Cardiac fibroblast (primary cell): Measurements from ENCODE around the gene SLC4A9.

Source experiments
- DNase-seq, 2 donors: peaks; one replicate each; pipeline versions ENCODE4 v3.0.0 to v3.0.0-alpha.2; 2010; ENCODE audit warnings: low read depth in 2 of 2
- H3K4me3 ChIP-seq, 2 donors: replicated peaks in 1 of 2; 1 replicate in 1 of 2; 2 replicates in 1 of 2; pipeline ENCODE4 v1.5.1; 2011; ENCODE audit warnings: low read depth in 2 of 2, low read length in 2 of 2, mild to moderate bottlenecking in 2 of 2, moderate library complexity in 1 of 2
- CTCF ChIP-seq: IDR thresholded peaks from one replicate; pipeline ENCODE4 v1.5.1; 2011; ENCODE audit warnings: low read depth, mild to moderate bottlenecking, low read length, inconsistent platforms

Gene SLC4A9

GRCh38 chr5:140365282-140365681 is 5.3 kb downstream of the SLC4A9 start:
- no peak for DNase-seq
- TF ChIP-seq CTCF, result no peak
- no peak overlapping the region for H3K4me3 ChIP-seq

GRCh38 chr5:140365941-140366340 is 5.9 kb downstream of the SLC4A9 start:
- TF ChIP-seq CTCF, result no peak
- no peak overlapping the region for H3K4me3 ChIP-seq
- no peak for DNase-seq

- TF ChIP-seq CTCF, result no peak
- no peak overlapping the region for H3K4me3 ChIP-seq
- no peak for DNase-seq
Measured at GRCh38 chr5:140366589-140367255, 6.7 kb downstream of the SLC4A9 start.

- no peak for TF ChIP-seq CTCF
Measured at GRCh38 chr5:140367256-140368013, 7.4 kb downstream of the SLC4A9 start.

DNA sequence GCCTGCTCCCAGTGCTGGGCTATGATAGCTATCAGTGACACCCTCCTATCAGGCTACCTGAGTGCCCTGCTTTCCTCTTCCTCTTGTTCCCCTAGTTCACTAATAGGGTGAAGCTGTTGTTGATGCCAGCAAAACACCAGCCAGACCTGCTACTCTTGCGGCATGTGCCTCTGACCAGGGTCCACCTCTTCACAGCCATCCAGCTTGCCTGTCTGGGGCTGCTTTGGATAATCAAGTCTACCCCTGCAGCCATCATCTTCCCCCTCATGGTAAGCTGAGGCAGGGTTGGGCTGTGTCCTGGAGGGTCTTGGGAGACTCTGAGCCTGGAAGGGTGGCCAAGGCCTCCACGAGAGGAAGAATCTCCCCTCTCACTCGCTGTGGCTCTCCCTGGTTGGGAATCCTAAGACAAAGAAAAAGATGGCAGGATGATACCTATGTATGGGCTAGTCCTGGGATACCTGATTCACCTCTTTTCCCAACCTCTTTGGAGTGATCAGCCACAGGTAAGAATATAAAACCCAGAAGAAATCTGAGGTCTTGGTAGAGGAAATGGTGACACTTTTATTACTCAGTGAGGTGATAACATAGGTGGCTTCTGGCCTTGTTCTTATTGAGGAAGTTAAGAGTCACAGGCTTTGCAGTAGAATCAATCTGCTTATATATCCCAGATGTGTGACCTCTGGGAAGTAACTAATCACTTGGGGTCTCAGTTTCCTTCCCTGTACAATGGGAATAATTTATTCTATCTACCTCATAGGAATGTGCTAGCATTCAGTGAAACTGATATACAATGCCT is 11.6 kb downstream of the SLC4A9 start:
- no peak for TF ChIP-seq CTCF
- no peak for DNase-seq
- H3K4me3 ChIP-seq, result no peak overlapping the region

More at GRCh38 chr5:140367256-140368013, 7.4 kb downstream of the SLC4A9 start:
- H3K4me3 ChIP-seq, result no peak overlapping the region
- no peak for DNase-seq

DNA sequence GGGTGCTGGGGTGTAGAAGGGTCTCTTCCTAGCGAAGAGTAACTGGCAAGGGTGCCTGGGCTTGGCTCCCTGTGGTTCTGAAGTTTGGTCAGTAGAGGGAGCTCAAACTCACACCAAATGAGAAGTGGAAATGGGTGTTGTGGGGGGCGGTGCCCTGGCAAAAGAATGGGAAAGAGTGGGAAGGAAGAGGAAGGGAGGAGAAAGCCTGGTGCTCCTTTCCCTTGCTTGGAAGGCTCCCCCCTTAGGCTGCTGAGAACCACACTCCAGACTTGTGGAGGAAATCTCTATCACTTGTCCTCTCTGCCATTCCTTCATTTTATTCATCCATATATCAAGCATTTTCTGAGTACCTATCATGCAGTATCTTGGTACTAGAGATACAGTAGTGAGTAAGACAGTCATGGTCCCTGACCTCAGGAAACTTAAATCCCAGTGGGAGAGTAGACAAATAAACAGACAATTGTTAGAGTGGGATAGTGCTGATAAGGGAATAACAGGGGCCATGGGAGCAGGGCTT is 13.0 kb downstream of the SLC4A9 start:
- H3K4me3 ChIP-seq, result no peak overlapping the region
- peak; percentile 87 for TF ChIP-seq CTCF
- peak; percentile 81 to 92 for DNase-seq
